ENCODE measurements around the gene STAT2.

STAT2 gene

GRCh38 chr12:56398324-56398723, 38.4 kb upstream of the STAT2 start:
- no peaks in the 10 kb centered on the region for H3K4me1 ChIP-seq (ENCODE audit: low read depth, poor library complexity, severe bottlenecking)
- H3K79me2 ChIP-seq (ENCODE audit: insufficient read depth, low read depth), result no peaks in the 10 kb centered on the region
- H3K27me3 ChIP-seq (ENCODE audit: insufficient read depth, low read depth), result no peaks in the 10 kb centered on the region
- no peak overlapping the region for H3K27ac ChIP-seq
- no peaks in the 10 kb centered on the region for H4K20me1 ChIP-seq (ENCODE audit: insufficient read depth)
- TF ChIP-seq, protein P1, sequence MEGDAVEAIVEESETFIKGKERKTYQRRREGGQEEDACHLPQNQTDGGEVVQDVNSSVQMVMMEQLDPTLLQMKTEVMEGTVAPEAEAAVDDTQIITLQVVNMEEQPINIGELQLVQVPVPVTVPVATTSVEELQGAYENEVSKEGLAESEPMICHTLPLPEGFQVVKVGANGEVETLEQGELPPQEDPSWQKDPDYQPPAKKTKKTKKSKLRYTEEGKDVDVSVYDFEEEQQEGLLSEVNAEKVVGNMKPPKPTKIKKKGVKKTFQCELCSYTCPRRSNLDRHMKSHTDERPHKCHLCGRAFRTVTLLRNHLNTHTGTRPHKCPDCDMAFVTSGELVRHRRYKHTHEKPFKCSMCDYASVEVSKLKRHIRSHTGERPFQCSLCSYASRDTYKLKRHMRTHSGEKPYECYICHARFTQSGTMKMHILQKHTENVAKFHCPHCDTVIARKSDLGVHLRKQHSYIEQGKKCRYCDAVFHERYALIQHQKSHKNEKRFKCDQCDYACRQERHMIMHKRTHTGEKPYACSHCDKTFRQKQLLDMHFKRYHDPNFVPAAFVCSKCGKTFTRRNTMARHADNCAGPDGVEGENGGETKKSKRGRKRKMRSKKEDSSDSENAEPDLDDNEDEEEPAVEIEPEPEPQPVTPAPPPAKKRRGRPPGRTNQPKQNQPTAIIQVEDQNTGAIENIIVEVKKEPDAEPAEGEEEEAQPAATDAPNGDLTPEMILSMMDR (conservative IDR thresholded peaks at IDR 0.05; ENCODE audit: low read depth, low read length), result no peak
- no peak overlapping the region for H3K9ac ChIP-seq
- H2AFZ ChIP-seq (ENCODE audit: low read depth), result no peak overlapping the region
- no peak overlapping the region for H3K4me3 ChIP-seq (IDR thresholded peaks at IDR 0.05; ENCODE audit: insufficient read depth, low read depth, low read length)
- H3K36me3 ChIP-seq (ENCODE audit: insufficient read depth), result no peaks in the 10 kb centered on the region
- no peak overlapping the region for H3K4me2 ChIP-seq

DNA sequence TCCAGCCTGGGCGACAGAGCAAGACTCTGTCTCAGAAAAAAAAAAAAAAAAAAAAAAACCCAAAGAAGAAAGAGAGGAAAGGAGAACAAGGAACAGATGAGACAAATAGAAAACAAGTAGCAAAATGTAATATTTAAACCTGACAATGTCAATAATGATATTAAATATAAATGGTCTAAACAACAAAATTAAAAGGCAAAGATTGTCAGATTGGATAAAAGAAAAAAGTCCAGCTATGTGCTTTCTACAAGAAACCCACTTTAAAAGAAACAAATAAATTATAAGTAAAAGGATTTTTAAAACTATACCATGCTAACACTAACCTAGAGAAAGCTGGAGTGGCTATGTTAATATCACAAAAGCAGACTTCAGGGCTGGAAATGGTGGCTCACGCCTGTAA, 32.4 kb upstream of the STAT2 start:
- TF ChIP-seq, protein P1 (conservative IDR thresholded peaks at IDR 0.05; ENCODE audit: low read depth, low read length), result no peak
- Histone ChIP-seq H3K36me3 (ENCODE audit: insufficient read depth) (no peaks in the 10 kb centered on the region), H4K20me1 (ENCODE audit: insufficient read depth) (no peaks in the 10 kb centered on the region), H3K4me2 (no peak overlapping the region), H3K4me1 (ENCODE audit: low read depth, poor library complexity, severe bottlenecking) (no peaks in the 10 kb centered on the region), H3K9ac (no peak overlapping the region), H2AFZ (ENCODE audit: low read depth) (no peak overlapping the region), H3K27me3 (ENCODE audit: insufficient read depth, low read depth) (no peaks in the 10 kb centered on the region), H3K79me2 (ENCODE audit: insufficient read depth, low read depth) (no peaks in the 10 kb centered on the region), H3K27ac (no peak overlapping the region), H3K4me3 (IDR thresholded peaks at IDR 0.05; ENCODE audit: insufficient read depth, low read depth, low read length) (no peak overlapping the region)

GRCh38 chr12:56391721-56392120, 31.8 kb upstream of the STAT2 start:
- H3K36me3 ChIP-seq (ENCODE audit: insufficient read depth), result no peaks in the 10 kb centered on the region
- H4K20me1 ChIP-seq (ENCODE audit: insufficient read depth), result no peaks in the 10 kb centered on the region
- H3K27ac ChIP-seq, result no peak overlapping the region
- H2AFZ ChIP-seq (ENCODE audit: low read depth), result no peak overlapping the region
- no peaks in the 10 kb centered on the region for H3K4me1 ChIP-seq (ENCODE audit: low read depth, poor library complexity, severe bottlenecking)
- H3K4me3 ChIP-seq (IDR thresholded peaks at IDR 0.05; ENCODE audit: insufficient read depth, low read depth, low read length), result no peak overlapping the region
- TF ChIP-seq, protein P1 (conservative IDR thresholded peaks at IDR 0.05; ENCODE audit: low read depth, low read length), result no peak
- H3K4me2 ChIP-seq, result no peak overlapping the region
- no peak overlapping the region for H3K9ac ChIP-seq
- H3K27me3 ChIP-seq (ENCODE audit: insufficient read depth, low read depth), result no peaks in the 10 kb centered on the region
- no peaks in the 10 kb centered on the region for H3K79me2 ChIP-seq (ENCODE audit: insufficient read depth, low read depth)

- Histone ChIP-seq H3K4me2 (no peak overlapping the region), H3K27me3 (ENCODE audit: insufficient read depth, low read depth) (no peaks in the 10 kb centered on the region), H3K27ac (no peak overlapping the region), H3K36me3 (ENCODE audit: insufficient read depth) (no peaks in the 10 kb centered on the region), H4K20me1 (ENCODE audit: insufficient read depth) (no peaks in the 10 kb centered on the region), H3K9ac (no peak overlapping the region), H3K4me1 (ENCODE audit: low read depth, poor library complexity, severe bottlenecking) (no peaks in the 10 kb centered on the region), H3K4me3 (IDR thresholded peaks at IDR 0.05; ENCODE audit: insufficient read depth, low read depth, low read length) (no peak overlapping the region), H2AFZ (ENCODE audit: low read depth) (no peak overlapping the region), H3K79me2 (ENCODE audit: insufficient read depth, low read depth) (no peaks in the 10 kb centered on the region)
- TF ChIP-seq, protein P1 (conservative IDR thresholded peaks at IDR 0.05; ENCODE audit: low read depth, low read length), result no peak
Measured at GRCh38 chr12:56389412-56389811, 29.5 kb upstream of the STAT2 start.
